K562 (cell line): ENCODE measurements around the gene PRCC. TPM values are rescaled to one million over a fixed set of nuclear protein-coding genes. Genes with fewer than 3 reads are reported as not detected.

Experiments
- ATAC-seq: fragments of 200-7000 bp; cut with Tn5 transposase; 3 replicates; pipeline ENCODE4 v1.9.1; 2020; ENCODE audit warnings: moderate library complexity
- BruUV-seq: library from RNA; stranded (reverse); fragments of 400-500 nt; replicated peaks from 2 replicates; lab custom pipeline; 2021; lab: Mats Ljungman, UMichigan
- CTCF ChIA-PET: fragments of 300-600 bp; formaldehyde crosslinking; extraction: SDS; loops from one replicate; lab custom pipeline; 2021; ENCODE audit warnings: low intra/inter-chr PET ratio; lab: Yijun Ruan, JAX
- POLR2A ChIA-PET: fragments of 300-600, 350-650 bp; sonication (Branson Sonifier 250); formaldehyde crosslinking; extraction: SDS; loops from one replicate; lab custom pipeline; 2021; ENCODE audit warnings: antibody characterized with exemption, inconsistent platforms; lab: Yijun Ruan, JAX
- DNase-seq, 4 experiments: peaks; one replicate each; pipeline versions ENCODE4 v3.0.0 to v3.0.0-alpha.2; 2011 to 2018; ENCODE audit warnings: low spot score in 3 of 4, mixed read lengths in 3 of 4; ENCODE audit errors: extremely low read depth in 1 of 4
- FAIRE-seq: peaks from 2 replicates; lab custom pipeline; 2011; peaks lifted over from hg19 to GRCh38; lab: Jason Lieb, UNC
- H2AFZ ChIP-seq: 2 replicates; pipeline ENCODE4 v1.6.0; 2011; ENCODE audit warnings: low read depth, low read length, control low read depth, inconsistent platforms
- H3K27ac ChIP-seq: fragments of 200-600 bp; 3 replicates; pipeline ENCODE4 v1.8.0; 2011; ENCODE audit warnings: low read depth, mild to moderate bottlenecking, control low read depth, inconsistent platforms, low read length, moderate library complexity, mixed read lengths; ENCODE audit errors: extremely low read depth
- H3K27me3 ChIP-seq, 2 experiments: fragments of 300-600 bp in 1 of 2; 2 replicates in 1 of 2; 3 replicates in 1 of 2; pipeline versions ENCODE4 v1.6.0 to v1.8.0; 2011; ENCODE audit warnings: inconsistent platforms in 2 of 2, low read length in 2 of 2, mild to moderate bottlenecking in 1 of 2, mixed read lengths in 1 of 2, moderate library complexity in 1 of 2; ENCODE audit not compliant: control insufficient read depth in 2 of 2, insufficient read depth in 2 of 2
- H3K36me3 ChIP-seq: fragments of 300-600 bp; 3 replicates; pipeline ENCODE4 v1.8.0; 2011; ENCODE audit warnings: mild to moderate bottlenecking, low read length, inconsistent platforms; ENCODE audit not compliant: control insufficient read depth, insufficient read depth
- H3K4me1 ChIP-seq, 2 experiments: fragments of 200-600 bp in 1 of 2; replicated peaks in 1 of 2; 2 replicates in 1 of 2; 3 replicates in 1 of 2; pipeline versions ENCODE4 v1.5.1 to v1.8.0; 2011; ENCODE audit warnings: inconsistent platforms in 2 of 2, low read length in 2 of 2, mild to moderate bottlenecking in 1 of 2, mixed read lengths in 1 of 2, moderate library complexity in 1 of 2; ENCODE audit not compliant: control insufficient read depth in 2 of 2, insufficient read depth in 2 of 2
- H3K4me2 ChIP-seq: 2 replicates; pipeline ENCODE4 v1.6.1; 2011; ENCODE audit warnings: low read length, control low read depth, inconsistent platforms, mixed read lengths; ENCODE audit not compliant: insufficient read depth
- H3K4me3 ChIP-seq: fragments of 200-600 bp; sonication (generic), shearing (Covaris generic); 2 replicates; pipeline ENCODE4 v1.5.1; 2016; ENCODE audit warnings: control low read depth, inconsistent platforms
- H3K79me2 ChIP-seq: fragments of 200-600 bp; 3 replicates; pipeline ENCODE4 v1.8.0; 2011; ENCODE audit warnings: low read length, inconsistent platforms; ENCODE audit not compliant: control insufficient read depth, insufficient read depth
- H3K9ac ChIP-seq, 2 experiments: 2 replicates each; pipeline versions ENCODE4 v1.6.0 to v1.6.1; 2011; ENCODE audit warnings: low read depth in 2 of 2, low read length in 2 of 2, control low read depth in 1 of 2, inconsistent platforms in 1 of 2, mild to moderate bottlenecking in 1 of 2, mixed read lengths in 1 of 2; ENCODE audit not compliant: insufficient read depth in 1 of 2
- H3K9me1 ChIP-seq: one replicate; pipeline ENCODE4 v1.6.0; 2011; ENCODE audit warnings: inconsistent platforms, mild to moderate bottlenecking, low read length, moderate library complexity; ENCODE audit not compliant: control insufficient read depth, insufficient read depth
- H3K9me3 ChIP-seq: replicated peaks from 2 replicates; pipeline ENCODE4 v1.5.1; 2011; ENCODE audit warnings: low read depth, low read length, inconsistent platforms; ENCODE audit not compliant: control insufficient read depth, insufficient read depth
- H4K20me1 ChIP-seq: replicated peaks from 2 replicates; pipeline ENCODE4 v1.6.1; 2011; ENCODE audit warnings: low read length, inconsistent platforms, mixed read lengths; ENCODE audit not compliant: control insufficient read depth, insufficient read depth
- CBFA2T2 ChIP-seq: fragments of 450-650 bp; conservative IDR thresholded peaks from 2 replicates; pipeline ENCODE4 v1.6.1; 2017; ENCODE audit warnings: mild to moderate bottlenecking
- CEBPG ChIP-seq, 3 experiments: fragments of 200-800 bp in 1 of 3; sonication (Bioruptor generic) in 1 of 3; sonication (generic) in 1 of 3; formaldehyde crosslinking in 1 of 3; IDR thresholded peaks in 2 of 3; conservative IDR thresholded peaks in 1 of 3; 2 replicates each; pipeline versions ENCODE4 v1.6.1 to v1.8.0; 2016 to 2022; ENCODE audit warnings: missing compliant biosample characterization in 2 of 3, missing genetic modification characterization in 2 of 3, mild to moderate bottlenecking in 1 of 3, missing genetic modification reagents in 1 of 3
- ETV5 ChIP-seq: sonication (generic); formaldehyde crosslinking; IDR thresholded peaks from 2 replicates; pipeline ENCODE4 v1.4.0; 2020; ENCODE audit warnings: low read depth, mild to moderate bottlenecking, missing genetic modification reagents
- HDGF ChIP-seq: fragments of 450-650 bp; IDR thresholded peaks from 2 replicates; pipeline ENCODE4 v1.6.1; 2016
- IRF2 ChIP-seq: sonication (generic); formaldehyde crosslinking; IDR thresholded peaks from 2 replicates; pipeline ENCODE4 v1.8.1; 2022; ENCODE audit warnings: mild to moderate bottlenecking, missing genetic modification reagents
- MYBL2 ChIP-seq, 2 experiments: fragments of 450-650 bp in 1 of 2; sonication (generic) in 1 of 2; formaldehyde crosslinking in 1 of 2; IDR thresholded peaks; 2 replicates each; pipeline versions ENCODE4 v1.6.1 to v1.8.1; 2017 to 2022; ENCODE audit warnings: borderline replicate concordance in 1 of 2, inconsistent platforms in 1 of 2, low read depth in 1 of 2, mild to moderate bottlenecking in 1 of 2, missing genetic modification reagents in 1 of 2, moderate library complexity in 1 of 2
- NFRKB ChIP-seq: fragments of 450-650 bp; IDR thresholded peaks from 2 replicates; pipeline ENCODE4 v1.6.1; 2016; ENCODE audit warnings: low read depth
- POLR2G ChIP-seq: fragments of 200-400 bp; formaldehyde crosslinking; IDR thresholded peaks from 2 replicates; pipeline ENCODE4 v1.6.1; 2017; ENCODE audit warnings: low read depth, mild to moderate bottlenecking, antibody characterized with exemption, low read length, moderate library complexity
- POLR3A ChIP-seq: IDR thresholded peaks from 2 replicates; pipeline ENCODE4 v1.6.1; 2011; ENCODE audit warnings: borderline replicate concordance, mild to moderate bottlenecking, moderate library complexity; ENCODE audit not compliant: insufficient read length, insufficient read depth; ENCODE audit errors: extremely low read depth
- RB1 ChIP-seq: fragments of 450-650 bp; IDR thresholded peaks from 2 replicates; pipeline ENCODE4 v1.6.1; 2017; ENCODE audit warnings: low read depth, mild to moderate bottlenecking
- RBM15 ChIP-seq: fragments of 200-400 bp; formaldehyde crosslinking; IDR thresholded peaks from 2 replicates; pipeline ENCODE4 v1.6.1; 2018; ENCODE audit warnings: mild to moderate bottlenecking, low read length, moderate library complexity; ENCODE audit not compliant: insufficient read depth
- SP1 ChIP-seq: sonication (generic); formaldehyde crosslinking; IDR thresholded peaks from 2 replicates; pipeline ENCODE4 v1.8.1; 2022; ENCODE audit warnings: mild to moderate bottlenecking, missing genetic modification reagents
- ZNF232 ChIP-seq: sonication (generic); formaldehyde crosslinking; IDR thresholded peaks from 2 replicates; pipeline ENCODE4 v1.8.0; 2022; ENCODE audit warnings: mild to moderate bottlenecking, missing genetic modification reagents
- ZNF384 ChIP-seq: IDR thresholded peaks from 2 replicates; pipeline ENCODE4 v1.6.1; 2012; ENCODE audit warnings: low read depth, low read length, improper control_type of control experiment
- ZNF551 ChIP-seq: fragments of 250-450 bp; sonication (Bioruptor Pico); IDR thresholded peaks from 2 replicates; pipeline ENCODE4 v1.5.0; 2021; ENCODE audit warnings: mild to moderate bottlenecking, moderate library complexity
- WGBS: fragments of 100-300 bp; shearing (Covaris generic); methylation state at CpG from one replicate; pipeline ENCODE4 v1.1.6; 2016; ENCODE audit warnings: low coverage, mixed read lengths; ENCODE audit not compliant: insufficient coverage; ENCODE audit errors: missing lambda C conversion rate; 5-methylcytosine and 5-hydroxymethylcytosine counted together
- in situ Hi-C: fragments of 300-500 bp; cut with MboI; formaldehyde crosslinking; loops from 4 replicates; pipeline ENCODE4 v1.15.0; 2018; ENCODE audit warnings: inconsistent platforms, mixed read lengths
- intact Hi-C: fragments of 100-400 bp; cut with micrococcal nuclease; formaldehyde crosslinking; loops from 2 replicates; pipeline ENCODE4 v1.14.2; 2022
- polyA plus RNA-seq, 8 experiments: library from polyadenylated mRNA; depleted of rRNA in 4 of 8; stranded (reverse) in 5 of 8; unstranded in 3 of 8; fragments of >200 nt; fragmentation: Nextera tagmentation in 2 of 8; fragmentation: Illumina TruSeq in 1 of 8; extraction: Ambion mirVana in 2 of 8; extraction: Trizol in 1 of 8; gene quantifications; 2 replicates each; pipeline versions ENCODE4 v1.2.1 to v1.2.3, GENCODE V29; 2011 to 2014; ENCODE audit warnings: inconsistent platforms in 1 of 8, missing spikeins in 1 of 8
- total RNA-seq, 7 experiments: library from RNA; depleted of rRNA in 6 of 7; stranded (reverse); fragments of >200 nt in 6 of 7; fragmentation: Illumina TruSeq in 2 of 7; extraction: Trizol in 2 of 7; gene quantifications; 2 replicates each; pipeline versions ENCODE4 v1.2.1 to v1.2.3, GENCODE V29; 2011 to 2021; ENCODE audit warnings: low replicate concordance in 1 of 7
- TF ChIP-seq, protein P1 (sequence below): fragments of 450-650 bp; IDR thresholded peaks from 2 replicates; pipeline ENCODE4 v1.6.1; 2018; ENCODE audit warnings: mild to moderate bottlenecking, low read depth; ENCODE audit not compliant: partially characterized antibody
- TF ChIP-seq, protein P2 (sequence below): fragments of 200-800 bp; sonication (Bioruptor generic); IDR thresholded peaks from 2 replicates; pipeline ENCODE4 v1.6.1; 2017; ENCODE audit warnings: missing genetic modification characterization, missing compliant biosample characterization

Gene PRCC
- total and polyA plus RNA-seq, 9 of the 15 experiments (the other 6 are each of a cell fraction or from before 2014, with no cell fraction given), result 23.9 to 201 (median 41.1) TPM

DNA sequence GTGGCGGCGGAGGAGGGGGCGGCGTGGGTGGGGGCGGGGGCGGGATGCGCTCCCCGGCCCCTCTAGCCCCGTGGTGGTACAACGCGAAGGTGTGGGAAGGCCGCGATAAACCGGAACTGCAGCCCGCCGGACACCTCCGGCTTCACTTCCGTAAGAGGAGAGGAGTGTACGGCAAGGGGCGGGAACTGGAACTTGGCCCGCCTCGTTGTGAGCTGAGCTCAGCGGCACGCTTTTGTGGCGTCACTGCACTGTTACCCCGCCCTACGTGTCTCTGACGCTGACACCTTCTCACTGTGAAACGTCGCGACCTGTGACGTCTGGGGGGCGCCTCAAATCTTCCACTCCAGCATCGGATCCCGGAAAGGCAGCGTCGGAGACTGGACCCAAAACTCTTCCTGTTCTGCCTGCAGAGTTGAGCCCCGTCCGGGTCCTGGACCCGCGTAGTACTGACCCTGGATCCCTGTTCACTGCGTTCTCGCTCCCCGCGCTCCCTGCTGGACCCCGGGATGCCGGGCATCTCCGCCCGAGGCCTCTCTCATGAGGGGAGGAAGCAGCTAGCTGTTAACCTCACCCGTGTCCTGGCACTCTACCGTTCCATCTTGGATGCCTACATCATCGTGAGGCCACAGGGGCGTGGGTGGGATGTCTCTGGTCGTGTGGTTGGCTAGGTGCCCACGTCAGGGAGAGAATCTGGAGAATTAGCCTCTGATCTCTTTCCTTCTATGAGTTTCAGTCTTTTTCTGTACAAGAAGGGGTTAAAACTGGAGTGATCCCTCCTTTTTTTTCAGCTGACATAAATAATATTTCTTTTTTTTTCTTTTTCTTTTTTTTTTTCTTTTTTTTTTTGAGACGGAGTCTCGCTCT, 38.5 kb upstream of the PRCC start, which contains the start of gene ISG20L2:
Gene ISG20L2, minus strand, starts transcription at position 168 of the 864 bp plus-strand sequence. CDS start 1,114 bp downstream, outside the sequence.
- DNase-seq, result peak; percentile 92 to 99 (median 92)
- intact Hi-C loops, result loop anchor here (1.0 to 5.0 kb wide), 3 partner anchors 12 to 193 kb away; partner anchors contain the start of genes LRRC71 and MRPL24
- TSS peak; percentile 75 for BruUV-seq
- TF ChIP-seq NFRKB (no peak), POLR3A (no peak), ZNF232 (CRISPR knock-in tag) (no peak), ETV5 (peak; percentile 66), POLR2G (peak; percentile 94), MYBL2 (IDR thresholded peaks at IDR 0.05; ENCODE audit: low read depth) (no peak), MYBL2 (CRISPR knock-in tag; IDR thresholded peaks at IDR 0.05; ENCODE audit: borderline replicate concordance) (no peak), ZNF384 (no peak), IRF2 (CRISPR knock-in tag) (no peak), RB1 (peak; percentile 66; the same call in 1 of the 2 replicates), CBFA2T2 (no peak), SP1 (CRISPR knock-in tag) (peak; percentile 97), HDGF (no peak), RBM15 (no peak), CEBPG (CRISPR knock-in tag; IDR thresholded peaks at IDR 0.05) (no peak), CEBPG (tag; conservative IDR thresholded peaks at IDR 0.05 in 1 of 2, IDR thresholded peaks at IDR 0.05 in 1 of 2) (no peak), ZNF551 (CRISPR knock-in tag) (no peak)
- TF ChIP-seq, protein P1, sequence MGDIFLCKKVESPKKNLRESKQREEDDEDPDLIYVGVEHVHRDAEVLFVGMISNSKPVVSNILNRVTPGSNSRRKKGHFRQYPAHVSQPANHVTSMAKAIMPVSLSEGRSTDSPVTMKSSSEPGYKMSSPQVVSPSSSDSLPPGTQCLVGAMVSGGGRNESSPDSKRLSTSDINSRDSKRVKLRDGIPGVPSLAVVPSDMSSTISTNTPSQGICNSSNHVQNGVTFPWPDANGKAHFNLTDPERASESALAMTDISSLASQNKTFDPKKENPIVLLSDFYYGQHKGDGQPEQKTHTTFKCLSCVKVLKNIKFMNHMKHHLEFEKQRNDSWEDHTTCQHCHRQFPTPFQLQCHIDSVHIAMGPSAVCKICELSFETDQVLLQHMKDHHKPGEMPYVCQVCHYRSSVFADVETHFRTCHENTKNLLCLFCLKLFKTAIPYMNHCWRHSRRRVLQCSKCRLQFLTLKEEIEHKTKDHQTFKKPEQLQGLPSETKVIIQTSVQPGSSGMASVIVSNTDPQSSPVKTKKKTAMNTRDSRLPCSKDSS, result no peak
- TF ChIP-seq, protein P2, sequence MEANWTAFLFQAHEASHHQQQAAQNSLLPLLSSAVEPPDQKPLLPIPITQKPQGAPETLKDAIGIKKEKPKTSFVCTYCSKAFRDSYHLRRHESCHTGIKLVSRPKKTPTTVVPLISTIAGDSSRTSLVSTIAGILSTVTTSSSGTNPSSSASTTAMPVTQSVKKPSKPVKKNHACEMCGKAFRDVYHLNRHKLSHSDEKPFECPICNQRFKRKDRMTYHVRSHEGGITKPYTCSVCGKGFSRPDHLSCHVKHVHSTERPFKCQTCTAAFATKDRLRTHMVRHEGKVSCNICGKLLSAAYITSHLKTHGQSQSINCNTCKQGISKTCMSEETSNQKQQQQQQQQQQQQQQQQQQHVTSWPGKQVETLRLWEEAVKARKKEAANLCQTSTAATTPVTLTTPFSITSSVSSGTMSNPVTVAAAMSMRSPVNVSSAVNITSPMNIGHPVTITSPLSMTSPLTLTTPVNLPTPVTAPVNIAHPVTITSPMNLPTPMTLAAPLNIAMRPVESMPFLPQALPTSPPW (CRISPR knock-in tag), result peak; percentile 73

More for the DNA sequence above, 38.5 kb upstream of the PRCC start, which contains the start of gene ISG20L2:
- CTCF ChIA-PET, result interaction anchor here (1.1 to 6.9 kb wide), 2 partner anchors 38 to 39 kb away, joined by 3 to 143 read pairs; partner anchors contain the start of gene PRCC
- H3K27me3 ChIP-seq, result no peaks in the 10 kb centered on the region; a peak in 1 of 5 replicates
- peaks cover 31% of the 10 kb centered on the region for H4K20me1 ChIP-seq
- peak within 1 kb of the TSS; percentile 91 to 99 for H3K9ac ChIP-seq
- H2AFZ ChIP-seq, result peak within 1 kb of the TSS; percentile 88
- in situ Hi-C loops, result loop anchor here (5.0 to 25.0 kb wide), 3 partner anchors 38 to 1417 kb away; partner anchors contain the start of genes FDPS, NTRK1, PKLR and PRCC
- H3K79me2 ChIP-seq, result peaks cover 69% of the 10 kb centered on the region
- no peaks in the 10 kb centered on the region for H3K9me1 ChIP-seq
- H3K4me2 ChIP-seq, result peak within 1 kb of the TSS; percentile 100
- peaks cover 13 to 17% of the 10 kb centered on the region in 2 experiments; a peak in 4 of 5 replicates for H3K4me1 ChIP-seq
- WGBS, result 2% methylated on average over 35 of the region's 57 CpGs
- H3K27ac ChIP-seq, result peak within 1 kb of the TSS; percentile 82
- FAIRE-seq (peak; percentile 93), ATAC-seq (peak; percentile 88)
- POLR2A ChIA-PET, result interaction anchor here (0.6 to 5.0 kb wide), 32 partner anchors 8 to 335 kb away, joined by 3 to 60 read pairs (median 4); partner anchors contain the start of genes HDGF, INSRR, MEF2D and MRPL24
- H3K36me3 ChIP-seq, result peaks cover 74% of the 10 kb centered on the region
- peak within 1 kb of the TSS; percentile 76 for H3K4me3 ChIP-seq
- no peaks in the 10 kb centered on the region for H3K9me3 ChIP-seq
